Activated effector memory CD4-positive, alpha-beta T cell treated with Interleukin-2 at 50 U/mL for 16 hours (primary cell): ENCODE data around the gene ARHGEF25.
"Not testable (repeated sequence)": the region's sequence is repeated elsewhere in the genome, so short reads cannot be mapped to it uniquely, and the experiment has no call there.

Experiments used
- DNase-seq: peaks from one replicate; pipeline ENCODE4 v3.0.0-alpha.2; 2020

The ARHGEF25 gene

GRCh38 chr12:57611108-57611826 is at the start of gene ARHGEF25:
TSS of gene ARHGEF25 (plus strand) at chr12:57611435. CDS start at chr12:57611895, 460 bp downstream.
- peak; percentile 19 for DNase-seq

DNA sequence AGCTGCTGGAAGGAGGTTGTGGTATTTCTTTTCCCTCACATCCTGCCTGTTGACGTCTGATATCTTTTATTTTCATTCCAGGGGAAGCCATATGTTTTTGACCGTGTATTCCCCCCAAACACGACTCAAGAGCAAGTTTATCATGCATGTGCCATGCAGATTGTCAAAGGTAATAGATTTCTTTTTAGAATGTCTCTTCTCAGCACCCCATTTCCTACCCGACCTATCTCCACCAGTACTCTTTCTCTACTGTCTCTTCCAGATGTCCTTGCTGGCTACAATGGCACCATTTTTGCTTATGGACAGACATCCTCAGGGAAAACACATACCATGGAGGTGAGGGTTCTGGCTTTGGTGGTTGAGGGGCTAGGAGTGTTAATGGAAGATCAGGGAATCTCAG is 47.9 kb upstream of the ARHGEF25 start:
- DNase-seq: no peak

DNA sequence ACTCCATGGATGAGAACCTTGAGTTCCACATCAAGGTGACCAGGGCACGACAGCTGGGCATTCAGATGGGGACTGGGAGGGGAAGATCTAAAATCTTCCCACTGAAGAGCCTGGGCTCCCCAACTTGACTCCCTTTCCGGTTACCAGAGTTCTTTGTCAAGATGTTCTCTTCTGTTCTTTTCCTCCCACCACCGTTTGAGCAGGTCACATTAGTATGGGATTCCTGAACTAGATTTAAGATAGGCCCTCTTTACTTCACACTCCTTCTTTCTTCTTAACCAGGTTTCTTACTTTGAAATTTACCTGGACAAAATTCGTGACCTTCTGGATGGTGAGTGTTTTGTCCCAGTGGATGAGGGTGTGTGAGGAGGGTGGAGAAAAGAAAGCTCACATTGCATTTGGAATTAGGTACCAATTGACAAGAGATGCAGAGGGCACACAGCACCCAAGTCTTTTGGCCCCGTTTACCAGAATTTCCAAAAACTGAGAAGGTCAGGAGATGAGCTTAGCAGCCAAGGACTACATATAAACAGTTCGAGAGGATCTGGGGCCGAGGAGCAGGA is 47.0 kb upstream of the ARHGEF25 start:
- DNase-seq: no peak

GRCh38 chr12:57568838-57569237 is 42.4 kb upstream of the ARHGEF25 start:
- DNase-seq: no peak

GRCh38 chr12:57569858-57570257 is 41.4 kb upstream of the ARHGEF25 start:
- DNase-seq: no peak

DNA sequence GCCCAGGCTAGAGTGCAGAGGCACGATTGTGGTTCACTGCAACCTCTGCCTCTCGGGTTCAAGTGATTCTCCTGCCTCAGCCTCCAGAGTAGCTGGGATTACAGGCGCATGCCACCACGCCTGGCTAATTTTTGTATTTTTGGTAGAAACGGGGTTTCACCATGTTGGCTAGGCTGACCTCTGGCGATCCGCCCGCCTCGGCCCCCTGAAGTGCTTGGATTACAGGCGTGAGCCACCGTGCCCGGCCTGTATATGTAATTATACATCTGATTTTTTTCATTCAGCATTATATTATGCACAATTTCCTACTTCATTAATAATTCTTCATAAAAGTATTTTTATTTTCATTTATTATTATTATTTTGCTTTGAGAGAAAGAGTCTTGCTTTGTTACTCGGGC is 40.8 kb upstream of the ARHGEF25 start:
- DNase-seq: not testable (repeated sequence)

DNA sequence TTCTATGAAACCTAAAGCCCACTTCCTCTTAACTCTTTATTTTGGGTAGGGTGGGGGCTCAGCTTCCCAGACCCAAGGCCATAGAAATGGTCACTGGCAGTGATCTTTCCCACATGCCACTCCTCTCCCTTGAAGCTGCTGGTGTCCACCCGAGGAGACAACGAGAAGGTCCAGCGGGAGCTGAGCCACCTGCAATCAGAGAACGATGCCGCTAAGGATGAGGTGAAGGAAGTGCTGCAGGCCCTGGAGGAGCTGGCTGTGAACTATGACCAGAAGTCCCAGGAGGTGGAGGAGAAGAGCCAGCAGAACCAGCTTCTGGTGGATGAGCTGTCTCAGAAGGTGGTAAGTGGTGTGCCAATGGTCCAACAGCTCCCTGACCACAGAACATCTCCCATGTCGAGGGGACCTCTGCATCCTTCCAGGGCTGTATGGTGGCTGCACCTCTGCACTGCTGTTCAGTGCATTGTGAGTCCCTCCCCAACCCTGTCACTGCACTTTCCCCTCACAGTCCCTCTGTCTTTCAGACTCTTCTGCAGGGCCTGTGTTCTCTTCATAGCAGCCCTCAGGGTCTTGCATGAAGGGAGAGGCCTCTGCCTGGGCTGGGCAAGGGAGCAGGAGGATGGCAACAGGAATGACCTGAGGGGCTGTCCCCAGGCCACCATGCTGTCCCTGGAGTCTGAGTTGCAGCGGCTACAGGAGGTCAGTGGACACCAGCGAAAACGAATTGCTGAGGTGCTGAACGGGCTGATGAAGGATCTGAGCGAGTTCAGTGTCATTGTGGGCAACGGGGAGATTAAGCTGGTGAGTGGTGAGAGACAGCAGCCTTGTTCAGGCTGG is 39.1 kb upstream of the ARHGEF25 start:
- no peak for DNase-seq

DNA sequence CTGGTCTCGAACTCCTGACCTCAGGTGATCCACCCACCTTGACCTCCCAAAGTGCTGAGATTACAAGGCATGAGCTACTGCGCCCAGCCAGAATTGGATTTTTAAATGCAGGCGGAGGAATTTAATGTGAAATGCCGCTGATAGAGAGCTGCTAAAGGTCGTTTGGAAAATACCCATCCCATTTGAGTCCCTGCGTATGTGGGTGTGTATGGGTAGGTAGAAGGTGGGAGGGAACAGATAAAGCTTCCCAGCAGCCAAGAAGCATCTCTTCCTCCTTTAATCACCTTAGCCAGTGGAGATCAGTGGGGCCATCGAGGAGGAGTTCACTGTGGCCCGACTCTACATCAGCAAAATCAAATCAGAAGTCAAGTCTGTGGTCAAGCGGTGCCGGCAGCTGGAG is 36.4 kb upstream of the ARHGEF25 start:
- DNase-seq: no peak

DNA sequence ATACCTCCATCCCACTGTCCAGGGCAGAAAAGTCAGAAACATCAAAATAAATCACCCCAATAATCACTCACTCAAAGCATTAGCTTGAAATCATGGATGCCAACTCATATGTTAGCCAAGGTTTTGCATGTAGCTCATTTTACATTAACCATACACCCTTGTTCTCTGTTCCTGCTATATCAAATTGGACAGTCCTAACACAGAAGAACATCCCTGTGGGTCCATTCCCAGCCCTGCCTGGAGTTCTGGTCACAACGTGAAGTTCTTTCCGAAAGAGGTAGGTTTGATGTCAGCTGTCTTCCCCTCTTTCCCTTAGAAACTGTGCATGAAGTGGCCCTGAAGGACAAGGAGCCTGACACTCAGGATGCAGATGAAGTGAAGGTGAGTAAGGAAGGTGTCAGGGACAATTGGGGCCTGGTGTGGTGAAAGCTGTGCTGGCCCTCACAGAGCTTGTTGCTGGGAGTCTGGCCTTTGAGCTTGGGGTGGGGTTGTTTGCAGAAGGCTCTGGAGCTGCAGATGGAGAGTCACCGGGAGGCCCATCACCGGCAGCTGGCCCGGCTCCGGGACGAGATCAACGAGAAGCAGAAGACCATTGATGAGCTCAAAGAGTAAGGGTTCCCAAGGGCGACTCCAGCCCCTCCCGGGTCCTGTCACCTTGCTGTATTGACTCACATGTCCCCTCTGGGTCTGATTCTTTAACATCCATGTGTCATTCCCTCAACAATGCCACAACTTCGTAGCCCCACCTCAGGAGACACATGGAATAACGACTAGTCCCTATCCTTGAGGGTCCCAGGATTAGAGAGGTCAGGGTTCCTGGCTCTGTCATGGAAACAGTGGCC is 35.2 kb upstream of the ARHGEF25 start:
- DNase-seq: no peak

- DNase-seq: no peak
Measured at GRCh38 chr12:57576613-57577160, 34.5 kb upstream of the ARHGEF25 start.

DNA sequence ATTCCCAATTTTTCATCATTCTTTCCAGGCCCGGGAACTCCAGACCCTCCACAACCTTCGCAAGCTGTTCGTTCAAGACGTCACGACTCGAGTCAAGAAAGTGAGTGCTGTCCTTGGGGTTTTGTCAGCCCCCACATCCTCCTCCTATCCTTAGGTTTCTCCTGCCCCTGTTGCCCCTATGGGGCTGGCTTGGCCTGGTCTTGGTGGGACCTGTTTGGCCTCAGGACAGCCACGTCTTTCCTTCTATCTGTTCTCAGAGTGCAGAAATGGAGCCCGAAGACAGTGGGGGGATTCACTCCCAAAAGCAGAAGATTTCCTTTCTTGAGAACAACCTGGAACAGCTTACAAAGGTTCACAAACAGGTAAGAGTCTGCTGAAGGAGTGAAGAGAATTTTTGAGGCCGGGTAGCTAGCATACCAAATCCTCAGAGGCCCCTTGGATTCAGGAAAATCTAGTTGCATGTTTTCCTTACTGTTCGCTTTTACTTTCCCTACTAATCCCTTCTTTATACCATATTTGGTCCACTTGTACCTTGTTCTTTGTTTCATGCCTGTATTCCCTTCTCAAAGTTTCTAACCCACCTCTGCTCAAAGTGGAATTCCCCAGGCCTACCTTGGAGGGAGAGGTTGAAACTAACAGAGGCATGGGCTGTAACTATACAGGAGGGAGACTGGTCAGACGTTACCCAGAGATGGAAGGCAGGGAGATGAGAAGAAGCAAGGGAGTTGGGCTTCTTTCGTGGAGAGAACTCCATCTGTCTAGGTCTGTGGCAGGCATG is 33.1 kb upstream of the ARHGEF25 start:
- no peak for DNase-seq

DNA sequence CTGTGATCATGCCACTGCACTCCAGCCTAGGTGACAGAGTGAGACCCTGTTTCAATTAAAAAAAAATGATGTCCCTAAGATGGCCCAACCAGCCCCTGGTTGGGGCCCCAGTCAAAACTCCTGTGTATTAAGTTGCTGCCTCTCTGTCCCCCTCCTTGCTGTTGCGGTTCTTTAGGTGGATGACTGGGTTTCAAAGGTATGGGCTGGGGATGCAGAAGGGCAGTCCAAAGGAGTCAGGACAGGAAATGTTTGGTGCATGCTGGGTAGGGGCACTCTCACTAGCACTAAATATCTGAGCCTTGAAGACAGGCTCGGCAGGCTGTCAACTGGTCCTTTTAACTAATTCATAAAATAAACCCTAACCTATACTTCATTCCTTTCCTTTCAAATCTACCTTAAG is 32.2 kb upstream of the ARHGEF25 start:
- DNase-seq: no peak

- DNase-seq: no peak
Measured at GRCh38 chr12:57579677-57580465, 31.4 kb upstream of the ARHGEF25 start.

GRCh38 chr12:57580466-57580795 is 30.8 kb upstream of the ARHGEF25 start:
- DNase-seq: no peak

DNA sequence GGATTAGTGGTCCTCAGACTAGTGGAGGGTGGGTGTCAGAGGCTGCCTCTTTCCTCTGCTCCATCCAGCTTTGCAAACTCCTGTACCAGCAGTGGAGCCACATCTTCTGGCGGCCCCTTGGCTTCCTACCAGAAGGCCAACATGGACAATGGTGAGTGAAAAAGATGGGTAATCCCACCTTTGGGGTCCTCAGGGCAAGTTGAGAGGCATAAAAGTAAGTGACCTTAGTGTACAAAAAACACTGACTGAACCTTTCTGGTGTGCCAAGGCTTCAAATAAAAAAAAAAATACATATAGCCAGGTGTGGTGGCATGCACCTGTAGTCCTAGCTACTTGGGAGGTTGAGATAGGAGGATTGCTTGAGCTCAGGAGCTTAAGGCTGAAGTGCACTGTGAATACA is 29.4 kb upstream of the ARHGEF25 start:
- DNase-seq: no peak

DNA sequence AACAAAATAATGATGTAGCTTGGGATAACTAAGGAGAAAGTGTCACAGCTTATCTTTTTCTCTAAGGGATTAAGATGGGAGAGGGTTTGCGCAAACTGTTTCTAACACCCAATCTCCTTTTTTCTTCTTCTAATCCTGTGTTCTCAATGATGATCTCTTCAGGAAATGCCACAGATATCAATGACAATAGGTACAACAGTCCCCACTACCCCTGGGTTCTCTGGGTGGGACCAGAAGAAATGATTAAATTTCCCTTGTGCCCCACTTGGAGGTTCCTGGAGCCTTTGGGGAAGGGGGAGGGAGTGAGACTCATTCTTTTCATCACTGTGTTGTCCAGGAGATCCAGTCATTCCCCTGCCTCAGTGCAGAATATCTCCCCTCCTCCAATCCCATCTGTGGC is 28.8 kb upstream of the ARHGEF25 start:
- no peak for DNase-seq

- peak; percentile 36 for DNase-seq
Measured at GRCh38 chr12:57583008-57583831, 28.0 kb upstream of the ARHGEF25 start.

GRCh38 chr12:57584050-57584449 is 27.2 kb upstream of the ARHGEF25 start:
- DNase-seq: no peak

GRCh38 chr12:57584690-57585089 is 26.5 kb upstream of the ARHGEF25 start:
- no peak for DNase-seq

DNA sequence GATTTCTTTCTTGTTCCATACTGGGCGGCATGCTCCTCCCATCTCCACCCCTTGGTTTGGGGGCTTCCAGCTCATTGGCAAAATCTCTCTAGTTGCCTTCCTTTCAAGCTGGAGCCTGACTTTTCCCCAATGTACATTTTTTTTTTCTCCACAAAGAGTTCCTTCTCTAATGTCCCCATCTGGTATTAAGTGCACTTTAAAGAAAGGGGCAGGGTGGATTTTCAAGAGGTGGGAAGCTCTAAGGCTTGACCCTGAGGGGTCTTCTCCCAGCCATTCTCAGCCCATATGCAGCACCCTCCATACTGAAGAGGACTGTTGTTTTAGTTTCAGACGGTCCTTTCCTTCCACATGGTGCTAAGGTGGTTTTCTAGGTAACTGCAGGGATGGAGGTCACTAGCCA is 26.1 kb upstream of the ARHGEF25 start:
- no peak for DNase-seq
